Activated naive CD8-positive, alpha-beta T cell treated with anti-CD3 and anti-CD28 coated beads, Interleukin-2, amount 50 U/mL, for 16 hours (primary cell): ENCODE results near the gene KIAA1671.

ENCODE experiments used
- DNase-seq: peaks from one replicate; pipeline ENCODE4 v3.0.0-alpha.2; 2020; ENCODE audit warnings: low read depth, low spot score

Gene KIAA1671

DNA sequence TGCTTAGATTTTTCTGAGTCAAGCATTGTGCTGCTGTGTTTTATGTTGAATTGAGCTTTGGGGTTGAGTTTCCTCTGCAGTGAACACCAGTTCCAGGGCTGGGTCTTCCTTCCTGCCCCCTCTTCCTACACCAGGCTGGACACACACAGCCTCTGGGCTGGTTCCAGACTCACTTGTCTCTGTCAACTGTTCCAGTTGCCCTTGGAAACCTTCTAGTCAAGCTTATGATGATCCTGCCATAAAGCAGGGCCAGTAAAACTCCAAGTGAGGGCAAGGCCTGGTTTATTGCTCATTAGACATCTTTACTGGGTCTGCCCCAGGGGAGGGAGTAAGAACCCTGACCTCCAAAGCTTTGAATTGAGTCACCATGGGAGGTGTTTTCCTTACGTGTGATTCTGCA, 61.1 kb downstream of the KIAA1671 start:
- DNase-seq, result no peak

DNA sequence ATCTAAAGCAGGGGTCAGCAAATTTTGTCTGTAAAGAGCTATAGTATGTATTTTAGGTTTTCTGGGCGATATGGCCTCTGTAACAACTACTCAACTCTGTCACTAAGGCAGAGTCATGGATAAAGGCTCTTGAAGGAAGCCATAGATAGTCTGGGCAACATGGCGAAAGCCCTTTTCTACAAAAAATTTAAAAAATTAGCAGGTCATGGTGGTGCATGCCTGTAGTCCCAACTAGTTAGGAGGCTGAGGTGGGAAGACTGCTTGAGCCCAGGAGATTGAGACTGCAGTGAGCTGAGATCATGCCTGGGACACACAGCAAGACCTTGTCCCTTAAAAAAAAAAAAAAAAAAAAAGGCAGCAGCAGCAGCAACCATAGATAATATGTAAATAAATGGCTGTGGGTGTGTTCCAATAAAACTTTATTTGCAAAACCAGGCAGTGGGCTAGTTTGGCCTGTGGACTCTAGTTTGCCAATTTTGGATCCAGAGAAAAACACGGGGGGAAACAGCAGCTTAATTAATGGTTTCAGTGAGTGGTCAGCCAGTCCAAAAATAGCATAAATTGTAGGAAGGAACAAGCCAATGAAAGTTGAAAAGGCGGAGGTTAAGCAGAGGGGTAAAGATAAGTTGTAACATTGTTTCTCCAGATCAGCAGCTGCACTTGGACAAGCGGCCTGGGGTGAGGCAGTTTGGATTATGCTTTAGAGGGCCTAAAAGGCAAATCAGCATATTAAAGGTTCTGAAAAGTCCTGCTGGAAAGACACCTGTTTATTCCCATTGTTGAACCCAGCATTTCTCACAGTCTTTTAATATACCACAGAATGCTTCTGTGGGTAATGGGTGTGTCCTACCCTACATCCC, 62.6 kb downstream of the KIAA1671 start:
- no peak for DNase-seq

- no peak for DNase-seq
Measured at GRCh38 chr22:25016311-25016710, 63.8 kb downstream of the KIAA1671 start.

DNA sequence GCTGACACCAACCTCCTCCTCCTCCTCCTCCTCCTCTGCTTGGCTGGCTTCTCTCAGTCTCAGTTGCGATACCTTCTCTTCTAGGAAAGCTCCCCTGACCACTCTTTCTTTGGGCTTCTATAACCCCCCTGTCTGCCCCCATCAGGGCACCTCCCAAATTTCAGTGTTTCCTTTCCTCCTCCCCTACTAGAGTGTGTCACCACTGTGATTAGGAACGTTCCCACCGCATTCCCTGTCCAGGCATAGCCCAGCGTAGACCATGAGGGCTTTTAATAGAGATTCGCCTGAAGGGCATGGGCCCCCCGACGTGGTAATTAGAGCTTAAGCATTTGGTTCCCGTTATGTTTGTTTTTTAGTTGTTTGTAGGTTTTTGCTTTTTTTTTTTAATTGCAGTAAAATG, 65.5 kb downstream of the KIAA1671 start:
- no peak for DNase-seq

GRCh38 chr22:25019427-25020184, 67.1 kb downstream of the KIAA1671 start:
- DNase-seq, result no peak

- DNase-seq, result no peak
Measured at GRCh38 chr22:25021409-25021808, 68.9 kb downstream of the KIAA1671 start.

DNA sequence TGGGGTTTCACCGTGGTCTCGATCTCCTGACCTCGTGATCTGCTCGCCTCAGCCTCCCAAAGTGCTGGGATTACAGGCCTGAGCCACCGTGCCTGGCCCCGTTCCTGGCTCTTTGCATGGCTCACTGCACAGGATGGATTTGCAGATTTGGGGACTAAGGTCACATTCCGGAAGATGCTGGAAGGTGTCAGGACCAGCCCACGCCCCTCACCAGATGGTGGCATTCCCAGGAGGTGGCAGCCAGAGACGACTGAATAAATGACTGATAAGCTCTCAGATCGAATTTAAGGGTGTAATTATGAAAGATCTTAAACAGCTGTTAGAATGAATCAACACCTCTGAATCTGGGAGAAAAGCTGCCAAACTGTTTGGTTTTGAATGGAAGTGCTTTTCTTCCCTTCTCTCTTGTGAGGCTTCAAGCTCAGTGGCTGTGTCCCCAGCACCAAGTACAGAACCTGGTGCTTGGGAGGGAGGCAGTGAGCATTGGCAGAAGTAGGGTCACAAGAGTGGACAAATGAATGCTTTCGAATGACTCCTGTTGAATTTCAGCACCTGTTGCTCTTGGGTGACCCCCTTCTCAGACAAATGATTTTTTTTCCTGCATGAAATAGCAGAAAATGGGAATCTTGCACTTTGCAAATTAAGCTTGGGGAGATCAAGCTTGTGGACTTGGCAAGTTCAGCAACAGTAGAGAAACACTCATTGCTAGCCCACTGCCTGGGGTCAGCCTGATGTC, 69.6 kb downstream of the KIAA1671 start:
- no peak for DNase-seq

DNA sequence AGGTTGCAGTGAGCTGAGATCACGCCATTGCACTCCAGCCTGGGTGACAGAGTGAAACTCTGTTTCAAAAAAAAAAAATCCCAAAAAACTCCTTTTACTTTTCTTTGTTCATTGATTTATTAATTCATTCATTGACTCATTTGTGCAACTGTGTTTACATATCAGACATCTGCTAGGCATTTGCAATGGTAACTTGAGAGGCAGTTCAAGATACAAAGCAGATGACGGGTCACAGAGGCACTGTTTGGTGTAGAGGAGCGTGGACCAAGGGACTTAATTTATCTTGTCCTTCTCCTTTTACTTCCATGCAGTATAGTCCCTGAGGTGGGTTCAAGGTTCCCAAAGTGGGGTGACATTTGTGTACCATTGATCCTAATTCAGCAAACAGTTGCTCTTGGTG, 71.4 kb downstream of the KIAA1671 start:
- DNase-seq, result no peak

DNA sequence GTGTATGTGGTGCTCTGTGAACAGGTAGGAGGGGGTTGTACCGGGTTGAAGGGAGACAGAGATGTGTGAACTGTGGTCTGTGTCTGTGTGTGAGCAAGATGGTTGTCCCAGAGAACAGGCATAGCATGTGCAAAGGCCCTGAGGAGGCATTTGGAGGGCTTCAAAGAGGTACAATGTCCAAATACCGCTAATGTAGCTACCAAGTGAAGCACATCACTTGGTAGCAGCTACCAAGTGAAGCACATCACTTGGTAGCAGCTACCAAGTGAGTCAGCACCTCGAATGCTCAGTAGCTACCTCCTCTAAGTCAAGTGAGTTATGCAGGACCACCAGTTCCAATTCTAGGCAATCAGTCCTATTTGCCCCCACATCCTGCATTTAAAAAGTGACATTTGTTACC, 72.4 kb downstream of the KIAA1671 start:
- no peak for DNase-seq

- no peak for DNase-seq
Measured at GRCh38 chr22:25025491-25026400, 73.2 kb downstream of the KIAA1671 start.

DNA sequence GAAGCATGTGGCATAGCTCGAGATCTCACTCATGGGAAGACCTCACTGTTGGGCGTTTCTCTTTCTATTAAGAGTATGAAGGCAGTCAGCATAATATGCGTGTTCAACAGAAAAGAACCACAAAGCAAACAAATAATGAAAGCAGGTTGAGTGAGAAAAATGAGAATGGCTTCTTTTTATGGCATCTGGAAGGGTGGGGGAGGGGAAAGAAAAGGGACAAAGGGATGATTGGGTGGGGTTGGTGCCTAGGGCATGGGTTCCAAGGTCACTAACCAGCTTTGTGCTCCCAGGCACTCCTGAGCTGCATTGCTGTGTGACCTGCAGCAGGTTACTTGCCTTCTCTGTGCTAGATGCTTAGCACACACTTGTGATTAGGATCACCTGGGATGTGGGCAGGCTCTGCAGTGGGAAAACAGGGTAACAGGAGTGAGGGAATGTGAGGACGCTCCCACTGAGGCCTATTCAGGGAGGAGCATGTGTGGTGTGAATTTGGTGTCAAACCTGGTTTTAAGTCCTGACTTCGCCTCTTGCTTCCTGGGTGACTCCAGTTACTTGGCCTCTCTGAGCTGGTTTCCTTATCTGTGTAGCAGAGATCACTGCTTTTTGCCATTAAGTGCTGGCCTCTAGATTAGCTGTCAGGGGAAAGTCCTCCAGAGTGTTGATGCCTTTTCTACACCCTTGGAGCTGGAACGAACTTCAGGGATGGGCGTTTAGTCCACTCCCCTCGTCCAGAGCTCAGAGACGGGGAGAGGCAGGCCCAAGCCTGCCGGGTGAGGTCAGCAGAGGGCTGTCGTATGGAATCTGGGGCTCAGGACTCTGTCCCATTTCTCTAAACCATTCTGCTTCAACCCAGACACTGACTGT, 74.8 kb downstream of the KIAA1671 start:
- no peak for DNase-seq

GRCh38 chr22:25027959-25028840, 75.7 kb downstream of the KIAA1671 start:
- no peak for DNase-seq

GRCh38 chr22:25028841-25029141, 76.3 kb downstream of the KIAA1671 start:
- no peak for DNase-seq

DNA sequence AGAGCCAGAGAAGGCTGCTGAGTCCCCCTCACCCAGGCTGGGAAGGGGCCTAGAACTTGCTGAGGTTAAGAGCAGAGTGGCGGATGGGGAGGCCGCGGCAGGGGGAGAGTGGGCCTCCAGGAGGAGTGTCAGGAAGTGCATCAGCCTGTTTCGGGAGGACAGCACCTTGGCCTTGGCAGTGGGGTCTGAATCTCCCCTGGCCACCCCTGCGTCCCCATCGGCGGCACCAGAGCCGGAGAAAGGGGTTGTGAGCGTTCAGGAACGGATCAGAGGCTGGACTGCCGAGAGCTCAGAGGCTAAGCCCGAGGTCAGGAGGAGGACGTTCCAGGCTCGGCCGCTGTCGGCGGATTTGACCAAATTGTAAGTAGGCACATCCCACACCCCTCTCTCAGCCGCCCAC, 76.7 kb downstream of the KIAA1671 start:
- DNase-seq, result no peak

GRCh38 chr22:25030636-25031035, 78.1 kb downstream of the KIAA1671 start:
- no peak for DNase-seq

DNA sequence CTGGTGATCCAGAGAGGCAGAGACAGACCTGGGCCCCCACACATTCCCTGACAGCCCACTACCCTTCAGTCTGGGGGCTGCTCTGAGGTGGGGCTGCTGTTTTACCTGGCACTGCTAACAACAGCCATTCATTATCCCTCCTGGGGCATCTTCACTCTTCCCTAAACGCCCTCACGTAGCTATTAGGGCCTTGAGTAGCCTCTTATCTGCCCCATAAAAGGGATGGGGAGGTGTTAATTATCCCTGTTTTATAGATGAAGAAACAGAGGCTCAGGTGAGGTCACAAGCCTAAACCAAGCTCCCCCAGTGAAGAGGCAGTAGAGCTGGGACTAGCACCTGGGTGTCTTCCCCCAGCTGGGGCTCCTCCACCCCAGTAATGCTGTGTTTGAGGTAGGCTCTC, 79.5 kb downstream of the KIAA1671 start:
- DNase-seq, result no peak

GRCh38 chr22:25035715-25036114, 83.2 kb downstream of the KIAA1671 start:
- DNase-seq, result no peak

GRCh38 chr22:25038239-25038638, 85.7 kb downstream of the KIAA1671 start:
- DNase-seq, result no peak

DNA sequence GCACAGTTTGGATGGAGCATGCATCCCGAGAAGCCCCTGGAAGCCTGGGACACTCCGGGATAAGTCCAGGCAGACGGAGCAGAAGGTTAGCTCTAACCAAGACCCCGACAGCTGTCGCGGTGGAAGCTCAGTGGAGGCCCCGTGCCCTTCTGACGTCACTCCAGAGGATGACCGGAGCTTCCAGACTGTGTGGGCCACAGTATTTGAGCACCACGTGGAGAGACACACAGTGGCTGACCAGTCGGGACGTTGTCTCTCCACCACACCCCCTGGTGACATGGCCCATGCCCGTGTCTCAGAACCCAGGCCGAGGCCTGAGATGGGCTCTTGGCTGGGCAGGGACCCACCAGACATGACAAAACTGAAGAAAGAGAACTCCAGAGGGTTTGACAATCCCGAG, 86.3 kb downstream of the KIAA1671 start:
- DNase-seq, result no peak
